Activated naive CD8-positive, alpha-beta T cell (primary cell): ENCODE measurements around the gene TRIM24.
"Not testable (repeated sequence)": the region's sequence is repeated elsewhere in the genome, so short reads cannot be mapped to it uniquely, and the experiment has no call there.

Experiments
- H3K27ac Mint-ChIP-seq: one replicate; pipeline ENCODE4 v1.8.0; 2021; ENCODE audit warnings: mixed read lengths
- H3K27me3 Mint-ChIP-seq: one replicate; pipeline ENCODE4 v1.8.0; 2021; ENCODE audit warnings: mixed read lengths
- H3K36me3 Mint-ChIP-seq: one replicate; pipeline ENCODE4 v1.8.0; 2021; ENCODE audit warnings: mixed read lengths
- H3K4me1 Mint-ChIP-seq: one replicate; pipeline ENCODE4 v1.8.0; 2021; ENCODE audit warnings: low read depth, mixed read lengths
- H3K4me3 Mint-ChIP-seq: one replicate; pipeline ENCODE4 v1.8.0; 2021; ENCODE audit warnings: mild to moderate bottlenecking, mixed read lengths
- H3K9me3 Mint-ChIP-seq: one replicate; pipeline ENCODE4 v1.8.0; 2021; ENCODE audit warnings: low read depth, mixed read lengths

Gene TRIM24

DNA sequence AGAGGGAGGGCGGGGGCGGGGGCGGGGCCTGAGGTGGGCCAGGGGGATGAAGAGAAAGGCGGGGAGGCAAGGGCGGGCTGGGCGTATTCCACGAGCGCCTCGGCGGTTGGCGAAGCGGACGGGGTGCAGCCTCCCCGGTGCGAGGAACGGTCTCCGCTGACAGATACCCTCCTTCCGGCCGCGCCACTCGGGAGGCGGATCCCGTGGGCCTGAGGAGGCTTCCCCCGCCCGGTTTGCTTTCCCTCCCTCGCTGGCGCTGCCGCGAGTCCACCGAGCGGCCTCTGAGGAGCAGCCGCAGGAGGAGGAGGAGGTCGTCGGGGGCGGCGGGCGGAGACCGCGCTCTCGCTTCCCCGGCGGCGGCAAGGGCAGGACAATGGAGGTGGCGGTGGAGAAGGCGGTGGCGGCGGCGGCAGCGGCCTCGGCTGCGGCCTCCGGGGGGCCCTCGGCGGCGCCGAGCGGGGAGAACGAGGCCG lies at the start of gene TRIM24:
Gene TRIM24 (plus strand): TSS at position 84 of the 473 bp plus-strand sequence. CDS start 290 bp downstream, at position 374.
- peak within 1 kb of the TSS; percentile 99 for H3K4me3 Mint-ChIP-seq
- H3K4me1 Mint-ChIP-seq, result peaks cover 33% of the 10 kb centered on the region
- peak within 1 kb of the TSS; percentile 96 for H3K27ac Mint-ChIP-seq
- no peaks in the 10 kb centered on the region for H3K9me3 Mint-ChIP-seq
- H3K36me3 Mint-ChIP-seq, result peaks cover 2% of the 10 kb centered on the region
- H3K27me3 Mint-ChIP-seq, result no peaks in the 10 kb centered on the region

DNA sequence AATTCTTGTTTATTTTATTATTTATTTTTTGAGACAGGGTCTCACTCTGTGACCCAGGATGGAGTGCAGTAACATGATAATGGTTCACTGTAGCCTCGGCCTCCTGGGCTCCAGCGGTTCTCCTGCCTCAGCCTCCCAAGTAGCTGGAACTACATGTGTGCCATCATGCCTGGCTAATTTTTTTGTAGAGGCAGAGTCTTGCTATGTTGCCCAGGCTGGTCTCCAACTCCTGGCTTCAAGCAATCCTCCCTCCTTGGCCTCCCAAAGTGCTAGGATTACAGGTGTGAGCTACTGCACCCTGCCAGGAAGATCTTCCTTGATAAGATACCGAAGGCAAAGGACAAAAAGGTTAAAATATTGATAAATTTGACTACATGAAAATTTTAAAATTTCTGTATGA lies 48.0 kb upstream of the TRIM24 start:
- H3K27me3 Mint-ChIP-seq, H3K4me3 Mint-ChIP-seq, H3K36me3 Mint-ChIP-seq, H3K27ac Mint-ChIP-seq, H3K4me1 Mint-ChIP-seq, H3K9me3 Mint-ChIP-seq: not testable (repeated sequence)

DNA sequence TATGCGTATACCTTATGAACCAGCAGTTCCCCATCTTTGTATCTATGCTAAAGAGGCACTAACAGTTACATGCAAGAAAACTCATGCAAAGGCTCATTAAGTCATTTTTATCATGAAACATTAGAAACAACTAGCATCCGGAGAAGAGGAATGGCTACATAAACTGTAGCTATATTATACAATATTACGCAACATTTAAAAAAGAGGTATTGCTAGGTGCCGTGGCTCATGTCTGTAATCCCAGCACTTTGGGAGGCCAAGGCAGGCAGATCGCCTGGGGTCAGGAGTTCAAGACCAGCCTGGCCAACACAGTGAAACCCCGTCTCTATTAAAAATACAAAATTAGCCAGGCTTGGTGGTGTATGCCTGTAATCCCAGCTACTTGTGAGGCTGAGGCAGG lies 47.1 kb upstream of the TRIM24 start:
- H3K27ac Mint-ChIP-seq, H3K4me3 Mint-ChIP-seq, H3K36me3 Mint-ChIP-seq, H3K9me3 Mint-ChIP-seq, H3K27me3 Mint-ChIP-seq, H3K4me1 Mint-ChIP-seq: not testable (repeated sequence)

DNA sequence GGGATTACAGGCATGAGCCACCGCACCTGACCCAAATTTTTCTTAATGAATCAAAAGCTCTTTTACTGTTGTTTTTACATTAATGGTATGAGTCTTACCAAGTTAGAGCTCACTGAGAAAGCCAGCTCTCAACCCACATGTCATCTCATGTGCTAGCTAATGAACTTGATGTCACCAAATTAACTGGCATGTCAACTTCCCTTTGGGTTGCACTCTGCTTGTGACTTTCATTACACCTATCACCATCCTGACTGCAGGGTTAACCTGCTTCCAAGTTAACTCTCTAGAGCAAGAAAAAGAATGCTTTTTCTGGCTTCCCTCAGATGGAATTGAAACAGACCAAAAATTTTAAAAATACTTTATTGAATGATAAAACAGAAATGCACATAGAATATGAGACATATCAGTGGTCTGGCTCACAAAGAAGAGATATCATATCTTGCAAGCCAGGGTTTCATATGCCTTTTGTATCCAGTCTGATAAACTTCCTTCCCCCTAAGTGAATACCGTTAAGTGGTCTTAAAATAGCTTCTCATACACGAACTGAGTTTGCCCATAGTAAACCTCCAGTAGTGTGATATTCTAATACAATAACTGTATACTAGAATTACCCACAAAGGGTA lies 42.9 kb upstream of the TRIM24 start:
- H3K36me3 Mint-ChIP-seq, result no peaks in the 10 kb centered on the region
- peaks cover 1% of the 10 kb centered on the region for H3K27me3 Mint-ChIP-seq
- no peak overlapping the region for H3K4me3 Mint-ChIP-seq
- no peaks in the 10 kb centered on the region for H3K9me3 Mint-ChIP-seq
- H3K4me1 Mint-ChIP-seq, result no peaks in the 10 kb centered on the region
- no peak overlapping the region for H3K27ac Mint-ChIP-seq

DNA sequence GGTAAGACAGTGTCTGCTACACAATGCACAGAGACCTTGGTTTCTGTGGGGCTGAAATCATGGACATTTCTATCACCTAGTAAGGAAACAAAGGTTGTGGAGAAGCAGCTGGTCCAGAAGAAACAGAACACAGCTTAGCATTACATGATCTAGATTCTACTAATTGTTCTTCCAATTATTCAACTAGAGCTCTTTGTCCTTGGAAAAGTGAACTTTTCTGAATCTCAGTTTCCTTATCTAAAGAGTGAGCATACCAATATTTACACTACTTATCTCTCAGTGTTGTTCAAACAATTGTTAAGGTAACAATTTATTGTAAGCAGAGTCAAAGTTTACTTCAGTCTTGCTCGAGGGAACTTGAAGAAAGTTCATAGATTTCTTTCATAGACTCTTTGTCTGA lies 42.3 kb upstream of the TRIM24 start:
- H3K36me3 Mint-ChIP-seq, result no peaks in the 10 kb centered on the region
- no peaks in the 10 kb centered on the region for H3K4me1 Mint-ChIP-seq
- H3K27me3 Mint-ChIP-seq, result peaks cover 1% of the 10 kb centered on the region
- H3K4me3 Mint-ChIP-seq, result no peak overlapping the region
- no peak overlapping the region for H3K27ac Mint-ChIP-seq
- no peaks in the 10 kb centered on the region for H3K9me3 Mint-ChIP-seq

DNA sequence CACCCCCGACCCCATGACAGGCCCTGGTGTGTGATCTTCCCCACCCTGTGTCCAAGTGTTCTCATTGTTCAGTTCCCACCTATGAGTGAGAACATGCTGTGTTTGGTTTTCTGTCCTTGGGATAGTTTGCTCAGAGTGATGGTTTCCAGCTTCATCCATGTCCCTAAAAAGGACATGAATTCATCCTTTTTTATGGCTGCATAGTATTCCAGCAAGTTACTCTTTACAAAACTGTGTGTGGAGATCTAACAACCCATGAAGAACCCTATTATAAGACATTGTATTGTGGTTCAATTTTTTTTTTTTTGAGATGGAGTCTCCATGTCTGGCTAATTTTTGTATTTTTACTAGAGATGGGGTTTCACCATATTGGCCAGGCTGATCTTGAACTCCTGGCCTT lies 41.7 kb upstream of the TRIM24 start:
- not testable (repeated sequence) for H3K36me3 Mint-ChIP-seq, H3K27ac Mint-ChIP-seq, H3K4me1 Mint-ChIP-seq, H3K9me3 Mint-ChIP-seq, H3K4me3 Mint-ChIP-seq, H3K27me3 Mint-ChIP-seq

DNA sequence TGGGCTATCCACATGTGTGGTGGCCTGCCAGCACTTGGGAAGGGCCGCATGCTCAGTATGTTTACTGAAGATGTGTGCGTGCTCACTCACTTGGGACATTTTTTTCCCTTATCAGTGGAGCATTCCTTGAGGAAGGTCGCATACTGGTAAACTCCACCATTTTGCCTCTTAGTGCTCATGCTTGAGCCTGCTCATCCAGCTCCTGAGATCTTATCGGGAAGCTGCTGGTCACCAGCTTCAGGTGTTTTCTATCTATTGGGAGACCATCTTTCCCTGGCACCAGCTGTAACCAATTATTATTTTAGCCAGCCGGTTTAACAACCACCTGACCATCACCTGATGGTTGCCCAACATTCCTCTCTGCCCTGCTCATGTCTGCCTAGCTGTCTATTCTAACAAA lies 35.0 kb upstream of the TRIM24 start:
- H3K4me1 Mint-ChIP-seq, result no peaks in the 10 kb centered on the region
- no peak overlapping the region for H3K27ac Mint-ChIP-seq
- peaks cover 10% of the 10 kb centered on the region for H3K9me3 Mint-ChIP-seq
- H3K4me3 Mint-ChIP-seq, result no peak overlapping the region
- H3K36me3 Mint-ChIP-seq, result peaks cover 3% of the 10 kb centered on the region
- no peaks in the 10 kb centered on the region for H3K27me3 Mint-ChIP-seq

DNA sequence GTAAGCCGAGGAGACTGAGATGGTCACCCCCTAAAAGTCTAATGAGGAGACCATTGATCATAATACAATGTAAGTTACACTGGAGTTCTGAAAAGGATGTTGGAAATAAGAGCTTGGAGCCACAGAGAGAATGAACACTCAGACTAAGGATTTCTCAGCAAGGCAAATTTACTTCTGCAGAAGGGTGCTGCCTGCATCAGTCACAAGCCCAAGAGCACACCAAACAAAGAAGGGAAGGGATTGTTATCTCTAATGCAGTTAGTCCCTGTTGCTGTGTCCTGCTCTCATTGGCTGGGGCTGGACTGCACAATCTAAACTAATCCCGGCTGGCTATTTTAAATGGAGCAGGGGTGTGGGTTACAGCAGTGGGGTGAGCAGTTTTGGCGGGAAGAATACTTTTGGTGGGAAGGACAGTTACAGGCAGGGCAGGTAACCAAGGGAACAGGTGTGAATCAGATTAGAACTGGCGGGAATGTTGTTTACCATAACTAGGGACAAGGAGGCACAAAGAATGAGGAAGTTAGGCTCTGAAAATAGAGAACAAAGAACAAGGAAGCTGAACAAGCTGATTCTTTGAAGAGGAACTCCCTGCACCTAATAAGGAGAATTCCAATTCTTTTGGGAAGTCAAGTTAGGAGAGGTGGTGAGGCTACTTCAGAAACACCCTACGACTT lies 30.3 kb upstream of the TRIM24 start:
- Mint-ChIP-seq H3K4me3 (no peak overlapping the region), H3K4me1 (no peaks in the 10 kb centered on the region), H3K27me3 (no peaks in the 10 kb centered on the region), H3K36me3 (peaks cover 5% of the 10 kb centered on the region), H3K9me3 (peaks cover 13% of the 10 kb centered on the region), H3K27ac (no peak overlapping the region)

DNA sequence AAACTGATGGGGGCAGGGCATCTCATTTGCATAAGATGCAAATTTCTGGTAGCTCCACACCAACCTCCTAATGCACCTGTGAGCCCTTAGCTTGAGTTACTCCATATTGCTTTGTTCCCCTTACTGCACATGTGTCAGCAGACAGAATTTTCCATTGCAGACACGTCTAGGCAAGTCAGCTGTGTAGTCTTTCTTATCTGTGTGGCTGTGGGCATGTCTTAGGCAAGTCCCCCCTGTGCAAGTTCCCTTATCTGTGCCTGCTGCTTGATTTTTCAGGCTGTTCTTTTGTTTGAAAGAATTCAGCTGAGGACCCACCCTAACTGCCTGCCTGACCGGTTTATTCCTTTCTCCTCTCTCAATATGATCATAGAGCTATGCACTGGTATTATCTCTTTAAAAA lies 28.5 kb upstream of the TRIM24 start:
- Mint-ChIP-seq H3K27ac (no peak overlapping the region), H3K27me3 (no peaks in the 10 kb centered on the region), H3K36me3 (peaks cover 5% of the 10 kb centered on the region), H3K4me1 (no peaks in the 10 kb centered on the region), H3K4me3 (no peak overlapping the region), H3K9me3 (peaks cover 17% of the 10 kb centered on the region)

DNA sequence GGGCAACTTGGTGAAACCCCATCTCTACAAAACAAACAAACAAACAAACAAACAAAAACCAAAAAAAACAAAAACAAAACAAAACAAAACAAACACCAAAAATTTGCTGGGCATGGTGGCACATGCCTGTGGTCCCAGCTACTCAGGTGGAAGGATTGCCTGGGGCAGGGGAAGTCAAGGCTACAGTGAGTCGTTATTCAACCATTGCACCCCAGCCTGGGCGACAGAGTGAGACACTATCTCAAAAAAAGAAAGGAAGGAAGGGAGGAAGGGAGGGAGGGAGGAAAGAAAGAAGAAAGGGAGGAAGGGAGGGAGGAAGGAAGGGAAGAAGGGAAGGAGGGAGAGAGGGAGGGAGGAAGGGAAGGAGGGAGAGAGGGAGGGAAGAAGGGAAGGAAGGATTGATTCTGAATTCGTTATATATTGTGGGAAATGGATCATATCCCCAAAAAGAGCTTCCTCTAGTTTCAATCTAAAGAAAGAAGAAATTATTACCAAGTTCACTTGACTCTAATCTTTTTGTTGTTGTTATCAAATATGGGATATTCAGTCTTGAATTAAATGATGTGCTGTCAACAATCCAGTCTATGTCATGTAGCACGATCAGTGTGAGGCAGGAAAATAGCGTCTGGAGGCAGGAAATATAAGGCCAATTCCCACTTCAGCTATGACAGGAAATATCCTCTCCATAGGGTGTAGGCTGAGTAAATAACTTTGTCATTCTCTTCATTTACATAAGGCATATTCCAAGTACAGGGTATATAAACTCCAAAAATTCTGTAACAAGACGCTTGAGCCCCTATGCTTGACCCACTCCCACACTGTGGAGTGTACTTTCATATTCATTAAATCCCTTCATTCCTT lies 26.2 kb upstream of the TRIM24 start:
- H3K27ac Mint-ChIP-seq, result no peak overlapping the region
- H3K36me3 Mint-ChIP-seq, result peaks cover 2% of the 10 kb centered on the region
- H3K9me3 Mint-ChIP-seq, result peaks cover 14% of the 10 kb centered on the region
- H3K4me1 Mint-ChIP-seq, result no peaks in the 10 kb centered on the region
- no peak overlapping the region for H3K4me3 Mint-ChIP-seq
- H3K27me3 Mint-ChIP-seq, result no peaks in the 10 kb centered on the region

DNA sequence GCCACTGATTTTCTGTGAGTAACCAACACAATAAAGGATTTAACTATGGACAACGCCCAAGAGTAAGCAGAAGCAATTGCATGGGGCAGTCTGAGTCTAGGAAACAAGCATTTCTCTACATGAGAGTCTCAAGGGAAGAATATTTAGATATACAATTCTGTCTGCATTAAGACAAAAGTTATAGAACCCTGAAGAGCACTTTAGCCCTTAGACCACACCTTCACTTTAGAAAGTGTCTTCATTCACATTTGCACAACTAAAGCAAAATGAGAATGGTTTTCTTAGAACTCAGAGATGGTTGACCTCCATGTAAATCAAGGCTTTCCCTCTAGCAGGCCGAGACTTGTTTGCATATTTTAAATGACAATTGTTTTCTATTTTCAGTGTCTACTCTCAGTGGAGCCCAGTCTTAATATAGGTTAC lies 25.5 kb upstream of the TRIM24 start:
- no peak overlapping the region for H3K4me3 Mint-ChIP-seq

DNA sequence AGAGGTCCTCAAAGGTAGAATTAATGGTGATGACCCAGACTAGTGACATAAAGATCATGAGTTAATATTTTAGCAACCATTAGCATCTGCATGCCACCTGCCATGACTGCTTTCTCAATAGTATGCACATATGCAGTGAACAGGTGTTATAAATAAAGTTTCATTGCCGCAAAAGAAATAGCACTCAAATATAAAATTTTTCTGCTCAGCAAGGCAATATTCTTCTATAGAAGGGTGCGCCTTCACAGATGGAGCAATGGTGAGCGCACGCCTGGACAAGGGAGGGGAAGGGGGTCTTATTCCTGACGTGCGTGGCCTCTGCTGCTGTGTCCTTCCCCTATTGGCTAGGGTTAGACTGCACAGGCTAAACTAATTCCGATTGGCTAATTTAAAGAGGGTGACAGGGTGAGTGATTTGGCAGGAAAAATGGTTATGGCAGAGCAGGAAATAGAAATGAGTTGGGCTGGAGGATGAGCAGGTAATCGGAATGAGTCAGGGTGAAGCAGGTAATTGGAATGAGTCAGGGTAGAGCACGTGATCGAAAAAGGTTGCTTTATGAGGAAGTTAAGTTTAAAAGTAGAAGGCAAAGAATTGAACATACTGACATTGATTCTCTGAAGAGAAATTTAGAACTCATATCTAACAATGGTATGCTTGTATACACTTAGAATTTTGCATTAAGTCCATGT lies 24.7 kb upstream of the TRIM24 start:
- H3K36me3 Mint-ChIP-seq, result peaks cover 2% of the 10 kb centered on the region
- H3K4me1 Mint-ChIP-seq, result no peaks in the 10 kb centered on the region
- H3K9me3 Mint-ChIP-seq, result peaks cover 6% of the 10 kb centered on the region
- no peaks in the 10 kb centered on the region for H3K27me3 Mint-ChIP-seq
- H3K27ac Mint-ChIP-seq, result no peak overlapping the region
- H3K4me3 Mint-ChIP-seq, result no peak overlapping the region

More for the DNA sequence above, 25.5 kb upstream of the TRIM24 start:
- no peaks in the 10 kb centered on the region for H3K4me1 Mint-ChIP-seq
- H3K9me3 Mint-ChIP-seq, result peaks cover 10% of the 10 kb centered on the region
- H3K27me3 Mint-ChIP-seq, result no peaks in the 10 kb centered on the region
- peaks cover 2% of the 10 kb centered on the region for H3K36me3 Mint-ChIP-seq
- no peak overlapping the region for H3K27ac Mint-ChIP-seq

DNA sequence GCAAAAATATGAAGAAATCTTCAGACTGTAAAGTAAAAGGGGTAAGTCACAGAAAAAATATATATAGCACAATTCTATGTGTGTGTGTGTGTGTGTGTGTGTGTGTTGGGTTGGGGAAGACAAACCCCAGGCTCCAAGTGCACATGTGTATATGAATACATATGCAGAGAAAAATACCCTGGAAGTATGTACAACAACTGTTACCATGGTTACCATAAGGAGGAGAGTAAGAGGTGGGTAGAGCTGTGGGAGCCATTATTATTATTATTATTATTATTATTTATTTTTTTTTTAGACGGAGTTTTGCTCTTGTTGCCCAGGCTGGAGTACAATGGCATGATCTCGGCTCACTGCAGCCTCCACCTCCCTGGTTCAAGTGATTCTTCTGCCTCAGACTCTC lies 23.7 kb upstream of the TRIM24 start:
- H3K36me3 Mint-ChIP-seq, result no peaks in the 10 kb centered on the region
- H3K27ac Mint-ChIP-seq, result no peak overlapping the region
- no peaks in the 10 kb centered on the region for H3K27me3 Mint-ChIP-seq
- H3K4me3 Mint-ChIP-seq, result no peak overlapping the region
- H3K4me1 Mint-ChIP-seq, result no peaks in the 10 kb centered on the region
- peaks cover 4% of the 10 kb centered on the region for H3K9me3 Mint-ChIP-seq

DNA sequence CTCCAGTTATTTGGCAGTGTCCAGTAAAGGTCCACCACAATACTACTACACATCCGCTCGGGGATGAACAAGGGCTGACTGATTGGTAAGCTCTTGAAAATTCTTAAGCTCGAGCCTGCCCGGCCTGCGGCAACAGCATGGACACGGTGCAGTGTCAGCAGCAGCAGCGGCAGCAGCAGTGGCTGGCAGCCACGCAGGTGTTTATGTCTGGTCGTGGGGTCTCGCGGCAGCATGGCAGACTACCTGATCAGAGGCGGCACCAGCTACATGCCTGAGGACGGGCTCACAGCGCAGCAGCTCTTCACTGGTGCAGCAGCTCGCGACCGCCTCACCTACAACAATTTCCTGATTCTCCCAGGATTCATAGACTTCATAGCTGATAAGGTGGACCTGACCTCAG lies 19.6 kb upstream of the TRIM24 start:
- Mint-ChIP-seq H3K36me3 (no peaks in the 10 kb centered on the region), H3K27me3 (peaks cover 1% of the 10 kb centered on the region), H3K4me3 (no peak overlapping the region), H3K9me3 (peaks cover 2% of the 10 kb centered on the region), H3K4me1 (no peaks in the 10 kb centered on the region), H3K27ac (no peak overlapping the region)

DNA sequence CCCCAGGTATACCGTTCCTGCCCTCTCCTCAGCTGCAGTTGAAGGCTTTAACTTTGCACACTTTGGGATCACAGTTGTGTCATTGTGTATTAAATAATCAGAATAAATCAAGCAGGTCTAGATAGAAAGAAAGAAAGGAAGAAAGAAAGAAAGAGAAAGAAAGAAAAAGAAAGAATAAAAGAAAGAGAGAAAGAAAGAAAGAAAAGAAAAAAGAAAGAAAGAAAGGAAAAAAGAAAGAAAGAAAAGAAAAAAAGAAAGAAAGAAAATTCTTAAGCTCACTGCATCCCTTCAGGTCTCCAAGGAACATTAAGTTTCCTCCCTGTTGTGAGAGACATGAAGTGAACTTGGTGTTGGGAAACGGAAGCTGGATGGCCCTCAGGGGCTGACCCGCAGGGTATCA lies 17.2 kb upstream of the TRIM24 start:
- H3K9me3 Mint-ChIP-seq, result no peaks in the 10 kb centered on the region
- peaks cover 1% of the 10 kb centered on the region for H3K27me3 Mint-ChIP-seq
- no peak overlapping the region for H3K4me3 Mint-ChIP-seq
- no peak overlapping the region for H3K27ac Mint-ChIP-seq
- H3K4me1 Mint-ChIP-seq, result no peaks in the 10 kb centered on the region
- no peaks in the 10 kb centered on the region for H3K36me3 Mint-ChIP-seq
